ACC112 (cell line): ENCODE results near the gene ZDHHC24.

Experiments
- H2AFZ ChIP-seq: fragments of 200-600 bp; sonication (generic); one replicate; pipeline ENCODE4 v1.6.0; 2017; ENCODE audit warnings: antibody characterized with exemption, low read length; ENCODE audit not compliant: unreplicated experiment
- H3K27ac ChIP-seq: fragments of 200-600 bp; sonication (generic); 2 replicates; pipeline ENCODE4 v1.5.1; 2014; ENCODE audit warnings: low read depth, mild to moderate bottlenecking, antibody characterized with exemption, low read length, moderate library complexity
- H3K27me3 ChIP-seq: fragments of 200-600 bp; sonication (generic); 2 replicates; pipeline ENCODE4 v1.6.1; 2014; ENCODE audit warnings: mild to moderate bottlenecking, antibody characterized with exemption, low read length, moderate library complexity, mixed read lengths; ENCODE audit not compliant: insufficient read depth
- H3K36me3 ChIP-seq: fragments of 200-600 bp; sonication (generic); 2 replicates; pipeline ENCODE4 v1.6.1; 2016; ENCODE audit warnings: mild to moderate bottlenecking, antibody characterized with exemption, low read length, moderate library complexity, mixed read lengths; ENCODE audit not compliant: insufficient read depth
- H3K4me1 ChIP-seq: fragments of 200-600 bp; sonication (generic); one replicate; pipeline ENCODE4 v1.6.1; 2016; ENCODE audit warnings: low read length, mixed read lengths; ENCODE audit not compliant: insufficient read depth, unreplicated experiment, control insufficient read depth
- H3K4me3 ChIP-seq: fragments of 200-600 bp; sonication (generic); 2 replicates; pipeline ENCODE4 v1.5.1; 2014; ENCODE audit warnings: mild to moderate bottlenecking, low read depth, low read length
- H3K79me2 ChIP-seq: fragments of 200-600 bp; sonication (generic); one replicate; pipeline ENCODE4 v1.6.0; 2016; ENCODE audit warnings: low read length; ENCODE audit not compliant: control insufficient read depth, unreplicated experiment, insufficient read depth

ZDHHC24 gene

DNA sequence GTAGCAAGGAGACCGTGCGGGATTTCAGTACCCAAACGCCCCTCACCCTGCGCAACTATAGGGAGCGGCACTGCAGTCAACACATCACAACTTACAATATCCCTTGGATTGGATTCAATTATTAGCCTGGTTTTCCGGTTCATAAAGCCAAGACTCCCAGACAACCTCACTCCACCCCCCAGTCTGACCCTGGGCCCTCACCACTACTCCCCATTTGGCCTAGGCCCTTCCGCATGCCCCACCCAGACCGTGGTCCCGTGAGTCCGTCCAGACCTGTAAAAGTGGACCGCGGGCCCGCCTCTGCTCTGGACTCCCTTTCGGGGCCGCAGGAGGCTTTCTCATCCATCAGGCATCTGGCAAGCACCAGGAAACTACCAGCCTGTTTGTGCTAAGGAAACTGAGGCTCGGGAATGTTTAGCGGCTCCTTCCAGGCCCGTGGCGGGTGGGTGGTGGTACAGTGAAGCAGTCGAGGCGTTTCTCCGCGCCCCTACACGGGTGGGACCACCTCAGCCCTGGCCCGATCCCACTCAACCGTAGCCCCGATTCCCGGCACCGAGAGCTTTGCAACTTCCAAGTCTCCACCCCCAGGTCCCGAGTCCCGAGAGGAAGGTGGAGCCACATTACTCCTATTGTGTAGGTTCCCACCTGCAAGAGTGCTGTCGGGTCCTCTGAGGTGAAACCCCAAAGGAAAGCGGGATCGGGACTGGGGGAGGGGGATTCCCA is 66.3 kb downstream of the ZDHHC24 start:
- Histone ChIP-seq H3K79me2 (no peaks in the 10 kb centered on the region), H3K4me1 (peaks cover 5% of the 10 kb centered on the region)

GRCh38 chr11:66478729-66479393 is 67.0 kb downstream of the ZDHHC24 start:
- Histone ChIP-seq H3K36me3 (no peaks in the 10 kb centered on the region), H3K4me1 (peaks cover 5% of the 10 kb centered on the region), H3K27ac (peak overlapping the region; percentile 71), H3K4me3 (peak overlapping the region; percentile 84), H3K27me3 (no peaks in the 10 kb centered on the region), H3K79me2 (no peaks in the 10 kb centered on the region), H2AFZ (no peak overlapping the region)

More for the DNA sequence above, 66.3 kb downstream of the ZDHHC24 start:
- peak overlapping the region; percentile 84 for H3K4me3 ChIP-seq
- H3K36me3 ChIP-seq = no peaks in the 10 kb centered on the region
- H3K27me3 ChIP-seq = no peaks in the 10 kb centered on the region
- H3K27ac ChIP-seq = peak overlapping the region; percentile 71
- H2AFZ ChIP-seq = peak overlapping the region; percentile 62

- no peaks in the 10 kb centered on the region for H3K27me3 ChIP-seq
- no peaks in the 10 kb centered on the region for H3K36me3 ChIP-seq
- no peaks in the 10 kb centered on the region for H3K79me2 ChIP-seq
- H3K4me1 ChIP-seq = peaks cover 5% of the 10 kb centered on the region
- H3K4me3 ChIP-seq = no peak overlapping the region
- no peak overlapping the region for H2AFZ ChIP-seq
- H3K27ac ChIP-seq = no peak overlapping the region
Measured at GRCh38 chr11:66477263-66478201, 68.3 kb downstream of the ZDHHC24 start.

- no peaks in the 10 kb centered on the region for H3K79me2 ChIP-seq
- peaks cover 5% of the 10 kb centered on the region for H3K4me1 ChIP-seq
- no peak overlapping the region for H3K27ac ChIP-seq
- no peak overlapping the region for H3K4me3 ChIP-seq
- no peak overlapping the region for H2AFZ ChIP-seq
- H3K27me3 ChIP-seq = no peaks in the 10 kb centered on the region
- H3K36me3 ChIP-seq = no peaks in the 10 kb centered on the region
Measured at GRCh38 chr11:66476841-66477251, 69.0 kb downstream of the ZDHHC24 start.

DNA sequence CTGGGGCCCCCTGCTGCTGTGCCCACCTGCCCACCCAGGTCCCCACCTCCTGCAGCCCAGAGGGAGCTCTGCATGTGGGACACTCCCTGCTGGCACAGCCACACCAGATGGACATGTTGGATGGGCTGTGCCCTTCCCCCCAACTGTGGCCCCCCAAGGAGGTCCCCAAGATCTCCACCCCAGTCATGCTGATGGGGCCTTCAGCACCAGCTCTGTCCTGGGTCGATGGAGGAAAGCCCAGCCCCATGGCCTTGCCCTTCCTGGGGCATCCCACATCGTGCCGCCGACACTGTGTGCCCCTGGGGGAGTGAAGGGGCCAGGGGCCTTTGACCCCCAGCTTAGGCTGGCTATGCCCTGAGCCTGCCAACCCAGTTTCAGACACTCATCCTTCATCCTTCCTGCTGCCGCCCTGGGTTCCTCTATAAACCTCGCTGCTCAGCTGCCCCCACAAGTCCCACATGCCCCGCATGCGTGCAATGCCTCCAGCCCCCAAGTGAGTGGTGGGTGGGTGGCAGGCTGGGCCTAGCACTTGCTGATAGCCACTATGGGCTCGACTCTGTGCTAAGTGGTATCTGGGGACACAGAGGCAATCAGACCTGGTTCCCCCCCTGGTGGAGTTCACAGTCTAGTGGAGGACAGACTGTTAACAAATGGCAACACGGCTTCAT is 69.5 kb downstream of the ZDHHC24 start:
- no peak overlapping the region for H3K4me3 ChIP-seq
- no peak overlapping the region for H2AFZ ChIP-seq
- H3K79me2 ChIP-seq = no peaks in the 10 kb centered on the region
- no peak overlapping the region for H3K27ac ChIP-seq
- peaks cover 5% of the 10 kb centered on the region for H3K4me1 ChIP-seq
- H3K27me3 ChIP-seq = no peaks in the 10 kb centered on the region
- no peaks in the 10 kb centered on the region for H3K36me3 ChIP-seq

- H3K27me3 ChIP-seq = no peaks in the 10 kb centered on the region
- no peak overlapping the region for H2AFZ ChIP-seq
- H3K36me3 ChIP-seq = no peaks in the 10 kb centered on the region
- no peak overlapping the region for H3K27ac ChIP-seq
- H3K4me1 ChIP-seq = peaks cover 5% of the 10 kb centered on the region
- no peak overlapping the region for H3K4me3 ChIP-seq
- no peaks in the 10 kb centered on the region for H3K79me2 ChIP-seq
Measured at GRCh38 chr11:66475349-66476172, 70.3 kb downstream of the ZDHHC24 start.

- no peaks in the 10 kb centered on the region for H3K36me3 ChIP-seq
- H3K4me1 ChIP-seq = peaks cover 1% of the 10 kb centered on the region
- H3K27ac ChIP-seq = no peak overlapping the region
- no peaks in the 10 kb centered on the region for H3K27me3 ChIP-seq
- H3K4me3 ChIP-seq = no peak overlapping the region
- no peaks in the 10 kb centered on the region for H3K79me2 ChIP-seq
- H2AFZ ChIP-seq = no peak overlapping the region
Measured at GRCh38 chr11:66473608-66474515, 72.0 kb downstream of the ZDHHC24 start.

- H3K79me2 ChIP-seq = no peaks in the 10 kb centered on the region
- H3K27ac ChIP-seq = no peak overlapping the region
- H3K4me3 ChIP-seq = no peak overlapping the region
- H3K36me3 ChIP-seq = no peaks in the 10 kb centered on the region
- H3K4me1 ChIP-seq = peaks cover under 1% of the 10 kb centered on the region
- no peak overlapping the region for H2AFZ ChIP-seq
- H3K27me3 ChIP-seq = no peaks in the 10 kb centered on the region
Measured at GRCh38 chr11:66473167-66473566, 72.7 kb downstream of the ZDHHC24 start.

- Histone ChIP-seq H2AFZ (no peak overlapping the region), H3K27ac (no peak overlapping the region), H3K4me1 (peaks cover 7% of the 10 kb centered on the region), H3K27me3 (no peaks in the 10 kb centered on the region), H3K36me3 (no peaks in the 10 kb centered on the region), H3K79me2 (no peaks in the 10 kb centered on the region), H3K4me3 (no peak overlapping the region)
Measured at GRCh38 chr11:66472054-66472453, 73.8 kb downstream of the ZDHHC24 start.
